Heart left ventricle (tissue), 13 donors: ENCODE data around the gene LILRA6.

Source experiments
- CTCF ChIP-seq, 12 donors: fragments of 200-600 bp; sonication (generic) in 4 of 12; IDR thresholded peaks; one replicate each; pipeline versions ENCODE4 v1.5.0 to v1.8.0; 2018 to 2022; ENCODE audit warnings: antibody characterized with exemption in 12 of 12, mild to moderate bottlenecking in 5 of 12
- POLR2A ChIP-seq, 2 donors: fragments of 450-650 bp; IDR thresholded peaks; one replicate each; pipeline ENCODE4 v1.6.1; 2017; ENCODE audit warnings: antibody characterized with exemption in 2 of 2, mild to moderate bottlenecking in 2 of 2, moderate library complexity in 2 of 2
- donor health status: ischemic (EF 13 %, LVEDD 7.1; RV severe dilation, severe dysfunction).
- donor health status: DM: no; HTN: yes; CAD: no.
- donor health status: DM: no; HTN: no; CAD: no.
- donor health status: ischemic (EF 25% LVEDD 6.9; RV normal size, moderate dysfunction).
- donor health status: ischemic (EF 25% LVEDD 5.7; RV mildly dilated, moderate dysfunction).
- donor health status: ischemic (EF 35%, LVEDD 5.7; RV mildly dilated, moderate dysfunction).
- donor health status: nonischemic (EF 11% LVEDD 7.7; RV severe dilation, severe dysfunction).
- donor health status: DM: yes; HTN: yes; CAD: no.
- donor health status: PGD.
- donor health status: ischemic (EF 29% LVEDD 5.4; RV normal size, mild dysfunction).
- donor health status: nonischemic (EF 23%, LVEDD 6.1; RV moderate dilation, normal function).

DNA sequence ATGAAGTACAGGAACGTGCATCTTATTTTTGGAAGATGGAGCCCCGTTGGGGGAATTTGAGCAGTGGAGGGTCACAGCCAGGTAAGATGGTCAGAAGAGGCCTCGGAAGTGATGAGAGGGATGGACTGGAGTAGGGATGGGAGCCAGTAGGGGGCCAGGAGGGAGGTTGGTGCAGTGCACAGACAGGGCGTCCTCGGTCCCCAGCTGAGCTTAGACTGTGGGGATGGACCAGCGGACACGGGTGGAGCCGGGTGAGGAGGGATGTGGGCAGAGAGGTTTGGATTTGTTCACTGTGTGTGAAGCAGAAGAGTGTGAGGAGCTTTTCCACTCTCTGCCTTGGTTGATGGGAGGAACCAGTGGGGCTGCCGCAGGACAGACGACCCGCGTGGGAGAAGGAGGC is 31.4 kb downstream of the LILRA6 start:
- TF ChIP-seq POLR2A (IDR thresholded peaks at IDR 0.05) (no peak), CTCF (IDR thresholded peaks at IDR 0.05) (no peak)
